HPDE6-E6E7 (cell line): ENCODE measurements around the gene MCC.

ENCODE experiments used
- DNase-seq: peaks from one replicate; pipeline ENCODE4 v3.0.0; 2011; ENCODE audit warnings: missing footprints; ENCODE audit errors: extremely low spot score

The MCC gene

DNA sequence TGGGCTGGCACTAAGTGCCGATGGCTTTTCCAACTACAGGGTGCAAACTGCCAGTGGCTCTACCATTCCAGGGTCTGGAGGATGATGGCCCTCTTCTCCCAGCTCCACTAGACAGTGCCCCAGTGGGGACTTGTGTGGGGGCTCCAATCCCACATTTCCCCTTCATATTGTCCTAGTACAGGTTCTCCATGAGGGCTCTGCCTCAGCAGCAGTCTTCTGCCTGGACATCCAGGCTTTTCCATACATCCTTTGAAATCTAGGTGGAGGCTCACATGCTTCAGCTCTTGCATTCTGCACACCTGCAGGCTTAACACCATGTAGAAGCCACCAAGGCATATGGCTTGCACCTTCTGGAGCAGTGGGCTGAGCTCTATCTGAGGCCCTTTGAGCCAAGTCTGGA, 123.8 kb downstream of the MCC start:
- no peak for DNase-seq

GRCh38 chr5:113361701-113362100, 126.6 kb downstream of the MCC start:
- no peak for DNase-seq

DNA sequence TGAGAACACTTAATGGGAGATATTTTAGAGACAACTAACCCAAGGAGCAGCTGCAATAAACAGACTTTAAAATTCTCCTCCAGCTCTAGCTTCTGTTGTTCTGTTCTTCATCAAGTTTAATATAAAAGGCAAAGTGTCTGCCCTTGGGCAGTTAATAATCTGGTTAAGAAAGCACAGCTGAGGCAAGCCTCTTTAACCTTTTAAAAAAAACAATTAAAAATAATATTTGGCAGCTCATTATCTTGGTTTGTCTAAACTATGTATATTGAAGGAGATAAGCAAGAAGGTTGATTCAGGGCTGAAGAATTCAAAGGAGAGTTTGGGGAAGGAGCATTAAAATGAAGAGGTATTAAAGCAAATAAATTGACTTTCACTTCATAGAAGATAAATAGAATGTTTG, 128.8 kb downstream of the MCC start:
- no peak for DNase-seq

GRCh38 chr5:113358696-113359095, 129.6 kb downstream of the MCC start:
- no peak for DNase-seq

GRCh38 chr5:113357696-113358476, 130.4 kb downstream of the MCC start:
- no peak for DNase-seq

DNA sequence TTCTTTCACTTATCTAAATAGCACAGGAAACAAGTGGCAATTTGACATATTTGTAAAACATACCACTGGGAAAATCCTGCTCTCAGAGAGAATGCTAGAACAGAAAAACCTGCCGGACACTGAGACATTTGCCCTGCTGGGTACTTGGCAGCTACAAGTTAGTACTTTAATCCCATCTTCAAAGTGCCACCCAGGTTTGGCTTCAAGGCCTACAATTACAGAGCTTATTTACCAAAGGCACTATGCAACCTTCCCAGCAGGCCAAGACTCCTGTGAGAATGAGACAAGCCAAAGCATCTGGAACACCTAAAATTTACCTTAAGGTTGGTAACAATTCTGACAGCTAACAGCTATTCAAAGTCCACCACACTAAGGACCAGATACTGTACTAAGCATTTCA, 131.8 kb downstream of the MCC start:
- no peak for DNase-seq

DNA sequence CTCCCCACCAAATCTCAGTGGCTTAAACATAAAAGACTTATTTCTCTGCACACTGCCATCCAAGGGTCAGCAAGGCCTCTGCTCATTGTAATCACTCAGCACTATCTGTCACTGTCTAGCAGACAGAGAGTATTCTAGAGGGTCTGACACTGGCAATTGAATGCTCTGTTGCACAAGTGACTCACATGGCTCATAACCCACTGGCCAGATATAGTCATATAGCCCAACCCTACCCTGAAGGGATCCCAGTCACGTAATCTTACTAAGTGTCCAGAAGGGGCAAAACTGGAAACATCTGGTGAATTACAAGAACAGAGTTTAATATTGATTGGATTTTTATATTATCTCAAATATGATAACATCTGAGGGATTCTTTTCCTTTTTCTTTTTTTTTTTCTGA, 134.2 kb downstream of the MCC start:
- DNase-seq, result peak; percentile 22

- no peak for DNase-seq
These were observed 140.7 kb downstream of the MCC start for GRCh38 chr5:113347572-113347971.

- DNase-seq, result peak; percentile 14
These were observed 143.0 kb downstream of the MCC start for GRCh38 chr5:113344973-113345940.

DNA sequence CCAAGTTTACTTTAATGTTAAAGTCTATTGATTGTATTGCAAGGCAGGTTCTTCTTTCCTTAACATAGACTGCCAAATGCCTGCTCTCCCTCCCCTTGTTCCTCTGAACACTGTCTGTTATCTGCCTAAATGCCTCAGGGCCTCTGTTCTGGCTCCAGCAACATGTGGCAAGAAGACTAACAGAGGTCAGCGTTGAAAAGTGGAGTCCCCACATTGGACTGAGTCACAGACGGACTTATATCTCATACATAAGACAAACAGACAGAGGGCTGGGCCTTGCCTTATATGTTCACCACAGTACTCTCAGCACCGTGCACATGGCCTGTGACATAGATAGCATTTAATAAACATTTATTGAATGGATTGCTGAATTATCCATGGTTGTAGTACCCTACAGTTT, 144.9 kb downstream of the MCC start:
- no peak for DNase-seq

- DNase-seq, result no peak
These were observed 147.7 kb downstream of the MCC start for GRCh38 chr5:113340537-113340936.

DNA sequence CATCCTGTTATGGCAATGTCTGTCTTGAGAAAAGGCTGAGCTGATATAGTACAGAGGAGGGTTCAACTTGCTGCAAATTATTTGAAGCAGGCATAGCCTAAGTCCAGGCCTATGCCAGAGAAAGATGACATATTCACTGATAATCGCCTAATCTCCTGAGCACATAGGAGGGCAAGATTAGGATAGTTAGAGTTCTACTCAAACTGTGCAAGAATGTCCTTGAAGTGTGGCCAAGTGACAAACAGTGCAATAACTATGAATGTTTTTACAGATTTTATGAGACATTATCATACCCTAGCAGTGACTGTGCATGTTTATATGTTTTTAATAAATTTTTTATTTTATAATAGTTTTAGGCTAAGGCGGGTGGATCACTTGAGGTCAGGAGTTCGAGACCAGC, 149.6 kb downstream of the MCC start:
- DNase-seq, result no peak

DNA sequence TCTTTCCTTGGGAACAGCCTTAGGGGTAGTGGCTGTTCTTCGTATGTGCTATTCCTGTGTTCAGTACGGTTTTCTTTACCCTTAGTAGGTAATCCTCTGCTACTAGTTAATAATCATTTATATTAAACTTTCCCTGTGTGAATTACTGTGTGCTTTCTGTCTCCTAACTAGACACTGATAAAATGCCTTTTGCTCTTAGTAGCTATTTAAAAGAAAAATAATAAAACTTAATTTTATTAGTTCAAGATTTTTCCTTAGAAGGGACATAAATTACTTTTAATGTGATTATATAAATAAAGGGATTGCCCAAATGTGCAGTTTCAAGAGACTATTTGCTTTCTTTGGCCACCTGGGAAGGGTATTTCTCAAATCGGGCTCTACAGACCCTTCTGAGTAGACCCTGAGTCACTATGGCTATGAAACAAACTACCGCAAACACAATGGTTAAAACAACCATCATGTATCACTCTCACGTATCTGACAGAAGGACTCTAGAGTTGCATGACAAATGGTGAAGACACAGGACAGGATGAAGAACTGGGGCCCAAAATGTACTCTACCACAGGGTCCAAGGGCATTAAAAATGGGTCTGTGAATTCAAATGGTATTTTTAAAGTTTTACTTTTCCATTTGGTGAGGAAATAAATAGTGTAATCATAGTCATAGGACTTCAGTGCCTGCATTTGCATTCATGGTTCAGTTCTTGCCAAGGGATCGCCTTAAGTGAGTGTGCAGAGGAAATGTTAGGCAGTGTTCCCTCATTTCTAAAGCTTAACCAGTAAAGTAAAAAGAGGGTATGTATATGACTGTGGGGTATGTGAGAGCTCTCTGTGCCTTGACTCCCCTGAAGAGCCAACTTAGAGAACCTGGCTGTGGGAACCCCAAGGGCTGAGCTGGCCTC, 150.5 kb downstream of the MCC start:
- DNase-seq, result no peak

DNA sequence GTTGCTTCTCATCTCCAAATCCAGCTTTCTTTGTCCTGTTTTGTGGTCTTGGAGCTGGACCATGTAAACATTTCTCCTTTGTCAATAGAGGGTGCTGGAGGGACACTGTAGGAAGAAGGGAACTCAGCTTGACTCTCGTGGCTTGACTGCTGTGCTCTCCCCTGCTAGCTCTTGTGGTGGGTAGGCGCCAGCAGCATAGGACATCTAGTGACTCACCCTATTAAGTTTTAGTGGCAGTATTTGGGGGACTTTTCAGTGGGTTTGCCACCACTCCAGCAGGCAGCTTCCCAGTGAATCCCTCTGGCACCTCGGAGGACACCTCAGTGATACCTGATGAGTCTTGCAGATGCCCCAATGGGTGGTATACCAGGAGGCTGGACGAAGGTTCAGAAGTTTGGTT, 151.3 kb downstream of the MCC start:
- DNase-seq, result peak; percentile 45

DNA sequence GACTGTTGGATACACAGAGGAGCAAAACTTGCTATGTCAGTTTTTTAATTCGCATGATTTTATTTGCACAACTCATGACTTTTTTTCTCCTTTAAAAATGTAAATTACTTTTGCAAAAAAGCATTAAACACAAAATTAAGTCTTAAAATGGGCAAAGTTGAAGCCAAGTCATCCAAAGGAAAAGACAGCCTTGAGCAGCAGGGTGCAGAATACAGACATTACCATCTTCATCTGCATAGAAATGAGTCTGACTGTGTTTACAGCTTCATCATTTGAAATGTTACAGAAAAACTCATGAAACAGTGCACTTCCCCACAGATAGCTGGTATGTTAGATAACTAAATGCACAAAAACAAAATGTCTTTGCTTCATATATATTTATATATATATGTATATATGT, 154.8 kb downstream of the MCC start:
- no peak for DNase-seq

DNA sequence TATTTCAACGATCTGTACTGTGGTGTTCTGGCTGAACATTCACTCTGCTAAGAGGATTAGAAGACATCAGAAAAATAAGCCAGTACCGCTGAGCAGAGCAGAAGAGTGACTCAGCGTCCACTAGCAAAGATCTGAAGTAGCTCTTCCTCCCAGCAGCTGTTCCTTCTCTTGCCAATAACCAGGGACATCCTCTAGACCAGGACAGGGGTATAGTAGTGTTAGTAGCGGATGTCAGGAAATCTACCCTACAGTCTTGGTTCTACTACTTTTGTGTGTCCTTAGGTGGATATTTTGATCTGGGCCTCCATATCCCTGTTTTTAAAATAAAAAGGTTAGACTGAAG, 157.1 kb downstream of the MCC start:
- DNase-seq, result peak; percentile 17

- peak; percentile 33 for DNase-seq
These were observed 157.6 kb downstream of the MCC start for GRCh38 chr5:113330533-113331208.

- DNase-seq, result no peak
These were observed 158.3 kb downstream of the MCC start for GRCh38 chr5:113329981-113330380.

DNA sequence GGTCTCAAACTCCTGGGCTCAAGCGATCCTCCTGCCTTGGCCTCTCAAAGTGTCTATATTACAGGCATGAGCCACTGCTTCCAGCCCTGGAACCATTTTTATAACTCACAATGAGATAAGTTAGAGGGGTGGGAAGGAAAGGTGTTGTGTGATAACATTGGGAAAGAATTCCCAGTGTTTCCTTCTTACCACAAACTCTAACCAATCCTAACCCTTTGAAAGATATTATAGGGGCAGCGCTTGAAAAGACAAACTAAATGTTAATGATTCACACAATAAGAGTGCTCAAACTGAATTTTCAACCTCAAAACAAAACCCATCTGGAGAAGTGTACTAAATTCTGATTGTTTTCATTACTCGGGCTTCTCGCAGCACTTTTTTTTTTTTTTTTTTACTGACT, 163.2 kb downstream of the MCC start:
- DNase-seq, result no peak

DNA sequence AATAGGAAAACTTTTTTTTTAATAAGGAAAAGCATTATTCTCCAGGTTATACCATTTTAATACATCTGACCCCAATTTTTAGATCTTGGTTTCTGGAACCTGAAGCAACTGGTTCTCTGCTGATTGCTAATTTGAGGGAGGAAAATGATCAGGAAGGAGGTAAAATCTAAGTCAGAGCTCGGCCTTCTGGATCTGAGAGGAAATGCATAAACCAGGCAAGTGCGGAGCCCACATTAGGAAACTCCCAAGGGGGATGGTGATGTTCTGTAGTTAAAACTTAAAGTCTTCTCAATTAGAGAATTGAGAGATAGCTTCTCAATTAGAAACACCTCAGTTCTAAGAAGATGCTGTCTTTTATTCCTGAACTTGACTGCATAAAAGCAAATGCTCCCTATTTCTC, 167.0 kb downstream of the MCC start:
- no peak for DNase-seq

- DNase-seq, result no peak
These were observed 167.9 kb downstream of the MCC start for GRCh38 chr5:113320273-113320780.
